NOMO-1 treated with dmso at 0.1 percent for 144 hours (cell line): ENCODE measurements around the gene TNNI2.

Experiments used
- DNase-seq: peaks from one replicate; lab custom pipeline; 2025; ENCODE audit not compliant: unreplicated experiment; lab: John Stamatoyannopoulos, UW

The TNNI2 gene

GRCh38 chr11:1857064-1857463 is 18.3 kb downstream of the TNNI2 start:
- DNase-seq = no peak

- peak; percentile 6 for DNase-seq
Observed at GRCh38 chr11:1858154-1858553, 19.4 kb downstream of the TNNI2 start.

- no peak for DNase-seq
Observed at GRCh38 chr11:1858576-1858975, 19.8 kb downstream of the TNNI2 start.

GRCh38 chr11:1859004-1859403 is 20.2 kb downstream of the TNNI2 start:
- DNase-seq = no peak

GRCh38 chr11:1860108-1860507 is 21.3 kb downstream of the TNNI2 start:
- DNase-seq = no peak

- no peak for DNase-seq
Observed at GRCh38 chr11:1861435-1862411, 22.9 kb downstream of the TNNI2 start.

GRCh38 chr11:1862588-1863351 is 24.0 kb downstream of the TNNI2 start:
- DNase-seq = no peak

GRCh38 chr11:1863352-1864216 is 24.8 kb downstream of the TNNI2 start:
- no peak for DNase-seq

GRCh38 chr11:1864231-1864630 is 25.4 kb downstream of the TNNI2 start:
- DNase-seq = no peak

GRCh38 chr11:1864831-1865665 is 26.3 kb downstream of the TNNI2 start:
- no peak for DNase-seq

GRCh38 chr11:1866226-1866625 is 27.4 kb downstream of the TNNI2 start:
- no peak for DNase-seq

- DNase-seq = no peak
Observed at GRCh38 chr11:1866776-1867175, 28.0 kb downstream of the TNNI2 start.

- no peak for DNase-seq
Observed at GRCh38 chr11:1867381-1867780, 28.6 kb downstream of the TNNI2 start.

- DNase-seq = no peak
Observed at GRCh38 chr11:1868056-1868635, 29.4 kb downstream of the TNNI2 start.

GRCh38 chr11:1868636-1869291 is 30.0 kb downstream of the TNNI2 start:
- DNase-seq = no peak

GRCh38 chr11:1869427-1870325 is 30.9 kb downstream of the TNNI2 start:
- no peak for DNase-seq

- no peak for DNase-seq
Observed at GRCh38 chr11:1870326-1870696, 31.5 kb downstream of the TNNI2 start.

GRCh38 chr11:1870721-1871466 is 32.1 kb downstream of the TNNI2 start:
- no peak for DNase-seq
